Measurements from ENCODE around the gene EFNA2.

The EFNA2 gene

DNA sequence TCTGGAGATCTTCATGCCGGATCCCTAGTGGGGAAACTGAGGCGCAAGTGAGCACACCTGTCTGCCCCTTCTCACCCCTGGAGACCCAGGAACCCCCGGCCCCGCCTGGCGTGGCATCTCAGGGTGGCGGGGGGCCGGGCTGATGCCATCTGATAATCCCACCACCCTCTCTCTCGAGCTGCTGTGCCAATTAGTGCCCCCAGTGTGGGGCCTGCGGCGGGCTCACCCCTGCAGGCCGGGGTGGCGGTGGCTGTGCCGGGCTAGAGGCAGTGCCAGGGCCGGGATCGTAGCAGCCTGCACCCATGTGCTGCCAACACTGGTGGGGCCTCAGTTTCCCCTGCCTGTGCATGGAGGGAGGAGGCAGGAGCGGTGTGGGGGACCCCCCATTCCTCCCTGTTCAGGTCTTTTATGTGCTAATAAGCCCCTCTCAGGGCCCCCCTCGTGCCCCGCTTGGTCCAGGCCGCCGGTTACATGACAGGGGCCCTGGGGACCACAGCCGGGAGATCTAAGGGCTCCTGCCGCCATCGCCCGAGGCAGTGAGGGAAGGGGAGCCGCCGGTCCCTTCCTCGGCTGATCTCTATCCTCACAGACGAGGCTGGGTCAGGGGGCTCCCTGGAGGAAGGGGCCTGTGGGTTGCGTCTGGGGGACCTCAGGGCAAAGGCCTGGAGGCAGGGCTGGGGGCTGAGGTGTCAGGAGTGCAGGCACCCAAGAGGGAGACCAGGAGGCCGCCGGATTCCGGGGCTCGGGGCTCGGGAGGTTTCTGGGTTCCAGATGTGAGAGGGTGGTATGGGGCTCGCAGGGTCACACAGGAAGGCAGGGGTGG, 8.3 kb downstream of the EFNA2 start:
- H3K27ac ChIP-seq (ENCODE audit: low read length): no peak overlapping the region
- no peaks in the 10 kb centered on the region for H3K27me3 ChIP-seq (ENCODE audit: control insufficient read depth, insufficient read depth, low read length)
- no peaks in the 10 kb centered on the region for H3K9me3 ChIP-seq (ENCODE audit: control insufficient read depth, insufficient read depth, low read length)
- WGBS (ENCODE audit: insufficient coverage, insufficient read length): no CpG with 5 or more reads among the region's 35 CpGs
- no peak overlapping the region for H3K4me3 ChIP-seq (ENCODE audit: low read length)
- no peak for DNase-seq (ENCODE audit: low read depth, low spot score)
- no peaks in the 10 kb centered on the region for H3K4me1 ChIP-seq (ENCODE audit: control insufficient read depth, insufficient read depth, low read length)
- no peaks in the 10 kb centered on the region for H3K36me3 ChIP-seq (ENCODE audit: control insufficient read depth, insufficient read depth, low read length)

DNA sequence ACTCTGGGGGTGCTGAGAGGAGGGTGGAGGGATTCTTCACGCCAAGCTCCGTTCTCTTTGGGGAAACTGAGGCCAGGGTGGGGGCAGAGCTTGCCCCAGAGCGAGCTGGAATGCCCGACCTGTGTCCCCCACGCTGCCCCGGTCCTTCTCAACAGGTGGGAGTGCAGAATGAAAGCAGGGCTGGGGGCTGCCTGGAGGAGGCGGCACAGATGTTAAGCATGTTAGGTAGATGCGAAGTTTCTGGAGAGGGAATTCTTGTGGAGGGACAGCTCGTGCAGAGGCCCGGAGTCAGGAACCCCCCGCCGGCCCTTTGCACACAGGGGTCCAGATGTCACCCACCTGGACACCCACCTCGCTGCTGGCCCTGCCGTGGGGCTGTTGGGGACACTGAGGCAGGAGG, 9.0 kb downstream of the EFNA2 start:
- Histone ChIP-seq H3K4me1 (ENCODE audit: control insufficient read depth, insufficient read depth, low read length) (no peaks in the 10 kb centered on the region), H3K27me3 (ENCODE audit: control insufficient read depth, insufficient read depth, low read length) (no peaks in the 10 kb centered on the region), H3K9me3 (ENCODE audit: control insufficient read depth, insufficient read depth, low read length) (no peaks in the 10 kb centered on the region), H3K27ac (ENCODE audit: low read length) (no peak overlapping the region), H3K36me3 (ENCODE audit: control insufficient read depth, insufficient read depth, low read length) (no peaks in the 10 kb centered on the region), H3K4me3 (ENCODE audit: low read length) (no peak overlapping the region)
- no peak for DNase-seq (ENCODE audit: low read depth, low spot score)
- WGBS (ENCODE audit: insufficient coverage, insufficient read length): no CpG with 5 or more reads among the region's 14 CpGs

DNA sequence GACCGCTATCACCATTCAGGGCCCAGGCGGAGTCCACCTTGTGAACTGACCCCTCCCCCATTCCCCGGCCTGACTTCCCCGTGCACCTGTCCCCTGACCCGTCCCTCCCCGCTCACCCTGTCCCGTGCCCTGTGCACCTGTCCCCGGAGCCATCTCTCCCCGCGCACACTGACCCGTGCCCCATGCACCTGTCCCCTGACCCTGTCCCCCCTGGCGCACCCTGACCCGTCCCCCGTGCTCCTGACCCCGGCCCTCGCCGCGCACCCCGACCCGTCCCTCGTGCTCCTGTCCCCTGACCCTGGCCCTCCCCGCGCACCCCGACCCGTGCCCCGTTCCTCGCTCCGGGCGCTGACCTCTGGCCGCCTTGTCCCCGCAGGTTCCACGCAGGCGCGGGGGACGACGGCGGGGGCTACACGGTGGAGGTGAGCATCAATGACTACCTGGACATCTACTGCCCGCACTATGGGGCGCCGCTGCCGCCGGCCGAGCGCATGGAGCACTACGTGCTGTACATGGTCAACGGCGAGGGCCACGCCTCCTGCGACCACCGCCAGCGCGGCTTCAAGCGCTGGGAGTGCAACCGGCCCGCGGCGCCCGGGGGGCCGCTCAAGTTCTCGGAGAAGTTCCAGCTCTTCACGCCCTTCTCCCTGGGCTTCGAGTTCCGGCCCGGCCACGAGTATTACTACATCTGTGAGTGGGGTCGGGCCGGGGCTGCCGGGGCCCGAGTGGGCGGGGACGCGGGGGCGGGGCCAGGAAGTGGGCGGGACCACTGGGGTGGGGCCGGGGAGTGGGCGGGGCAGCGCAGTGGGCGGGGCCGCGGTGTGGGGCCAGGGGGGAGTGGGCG, 9.7 kb downstream of the EFNA2 start:
- no peaks in the 10 kb centered on the region for H3K27me3 ChIP-seq (ENCODE audit: control insufficient read depth, insufficient read depth, low read length)
- H3K27ac ChIP-seq (ENCODE audit: low read length): no peak overlapping the region
- no peak for DNase-seq (ENCODE audit: low read depth, low spot score)
- H3K4me1 ChIP-seq (ENCODE audit: control insufficient read depth, insufficient read depth, low read length): no peaks in the 10 kb centered on the region
- no CpG with 5 or more reads among the region's 82 CpGs for WGBS (ENCODE audit: insufficient coverage, insufficient read length)
- no peaks in the 10 kb centered on the region for H3K36me3 ChIP-seq (ENCODE audit: control insufficient read depth, insufficient read depth, low read length)
- H3K9me3 ChIP-seq (ENCODE audit: control insufficient read depth, insufficient read depth, low read length): no peaks in the 10 kb centered on the region
- peak overlapping the region; percentile 32; the same call in 1 of the 2 replicates for H3K4me3 ChIP-seq (ENCODE audit: low read length)

DNA sequence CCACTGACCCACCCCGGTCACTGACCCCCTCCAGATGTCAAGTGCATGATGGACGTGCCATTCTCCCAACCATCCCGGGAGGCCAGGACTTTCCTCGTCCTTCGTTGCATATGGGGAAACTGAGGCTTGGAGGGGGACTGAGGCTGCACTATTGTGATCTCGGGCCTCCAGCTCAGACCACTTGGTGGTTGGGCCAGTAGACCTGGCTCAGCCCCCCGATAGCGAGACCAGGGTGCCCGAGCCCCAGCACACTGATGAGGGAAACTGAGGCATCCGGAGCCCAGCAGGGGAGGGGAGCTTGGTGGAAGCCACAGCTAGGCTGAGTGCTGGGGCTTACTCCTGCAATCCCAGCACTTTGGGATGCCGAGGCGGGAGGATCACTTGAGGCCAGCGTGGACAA, 10.4 kb downstream of the EFNA2 start:
- DNase-seq (ENCODE audit: low read depth, low spot score): no peak
- no peaks in the 10 kb centered on the region for H3K4me1 ChIP-seq (ENCODE audit: control insufficient read depth, insufficient read depth, low read length)
- no peak overlapping the region for H3K27ac ChIP-seq (ENCODE audit: low read length)
- H3K36me3 ChIP-seq (ENCODE audit: control insufficient read depth, insufficient read depth, low read length): no peaks in the 10 kb centered on the region
- H3K4me3 ChIP-seq (ENCODE audit: low read length): no peak overlapping the region
- no CpG with 5 or more reads among the region's 13 CpGs for WGBS (ENCODE audit: insufficient coverage, insufficient read length)
- H3K27me3 ChIP-seq (ENCODE audit: control insufficient read depth, insufficient read depth, low read length): no peaks in the 10 kb centered on the region
- H3K9me3 ChIP-seq (ENCODE audit: control insufficient read depth, insufficient read depth, low read length): no peaks in the 10 kb centered on the region

DNA sequence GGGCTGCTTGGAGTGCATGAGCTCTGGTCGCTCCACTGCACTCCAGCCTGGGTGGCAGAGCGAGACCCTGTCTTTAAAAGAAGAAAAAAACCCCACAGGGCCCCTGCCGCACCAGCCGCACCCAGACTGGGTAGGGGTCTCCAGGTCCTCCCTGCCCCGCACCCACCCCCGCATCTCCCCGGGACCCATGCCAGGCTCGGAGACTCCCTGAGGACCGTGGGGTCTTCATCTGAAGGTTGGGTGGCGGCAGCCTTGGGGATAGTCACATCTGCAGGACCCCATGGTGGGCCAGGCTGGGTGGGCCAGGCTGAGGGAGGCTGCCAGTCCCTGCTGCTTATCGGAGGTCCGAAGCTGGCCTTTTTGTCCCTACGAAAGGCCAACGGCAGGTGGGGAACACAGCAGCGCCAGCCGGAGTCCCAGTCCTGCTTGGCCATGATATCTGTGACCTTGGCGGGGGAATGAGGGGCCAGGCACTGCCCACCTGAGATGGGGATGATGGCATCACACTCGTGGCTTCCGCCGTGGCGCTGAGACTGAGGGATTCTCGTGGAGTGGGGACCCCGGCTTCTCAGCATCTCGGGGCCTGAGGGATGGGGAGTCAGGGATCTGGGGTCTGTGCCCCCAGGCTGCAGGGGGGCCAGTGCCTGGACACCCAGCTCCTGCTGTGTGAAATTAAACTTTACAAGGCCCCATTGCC, 11.1 kb downstream of the EFNA2 start:
- Histone ChIP-seq H3K27ac (ENCODE audit: low read length) (no peak overlapping the region), H3K9me3 (ENCODE audit: control insufficient read depth, insufficient read depth, low read length) (no peaks in the 10 kb centered on the region), H3K4me3 (ENCODE audit: low read length) (no peak overlapping the region), H3K36me3 (ENCODE audit: control insufficient read depth, insufficient read depth, low read length) (no peaks in the 10 kb centered on the region), H3K27me3 (ENCODE audit: control insufficient read depth, insufficient read depth, low read length) (no peaks in the 10 kb centered on the region), H3K4me1 (ENCODE audit: control insufficient read depth, insufficient read depth, low read length) (no peaks in the 10 kb centered on the region)
- DNase-seq (ENCODE audit: low read depth, low spot score): no peak
- WGBS (ENCODE audit: insufficient coverage, insufficient read length): no CpG with 5 or more reads among the region's 24 CpGs

DNA sequence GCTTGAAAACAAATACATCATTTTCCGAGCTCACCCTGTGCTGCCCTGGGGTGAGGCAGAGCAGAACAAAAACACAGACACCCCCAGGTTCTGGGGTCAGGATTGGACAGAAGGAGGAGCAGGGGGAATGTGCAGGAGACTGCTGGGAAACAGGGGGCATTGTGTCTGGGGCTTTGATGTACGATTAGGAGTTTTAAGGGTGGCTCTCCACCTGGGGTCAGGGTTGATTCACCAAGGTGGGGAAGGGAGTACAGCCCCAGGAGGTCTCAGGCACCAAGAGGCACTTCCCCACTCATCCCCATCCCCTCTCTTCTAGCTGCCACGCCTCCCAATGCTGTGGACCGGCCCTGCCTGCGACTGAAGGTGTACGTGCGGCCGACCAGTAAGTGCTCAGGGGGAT, 12.6 kb downstream of the EFNA2 start:
- Histone ChIP-seq H3K27ac (ENCODE audit: low read length) (no peak overlapping the region), H3K9me3 (ENCODE audit: control insufficient read depth, insufficient read depth, low read length) (no peaks in the 10 kb centered on the region), H3K36me3 (ENCODE audit: control insufficient read depth, insufficient read depth, low read length) (no peaks in the 10 kb centered on the region), H3K27me3 (ENCODE audit: control insufficient read depth, insufficient read depth, low read length) (no peaks in the 10 kb centered on the region), H3K4me1 (ENCODE audit: control insufficient read depth, insufficient read depth, low read length) (no peaks in the 10 kb centered on the region), H3K4me3 (ENCODE audit: low read length) (no peak overlapping the region)
- no CpG with 5 or more reads among the region's 8 CpGs for WGBS (ENCODE audit: insufficient coverage, insufficient read length)
- DNase-seq (ENCODE audit: low read depth, low spot score): no peak

DNA sequence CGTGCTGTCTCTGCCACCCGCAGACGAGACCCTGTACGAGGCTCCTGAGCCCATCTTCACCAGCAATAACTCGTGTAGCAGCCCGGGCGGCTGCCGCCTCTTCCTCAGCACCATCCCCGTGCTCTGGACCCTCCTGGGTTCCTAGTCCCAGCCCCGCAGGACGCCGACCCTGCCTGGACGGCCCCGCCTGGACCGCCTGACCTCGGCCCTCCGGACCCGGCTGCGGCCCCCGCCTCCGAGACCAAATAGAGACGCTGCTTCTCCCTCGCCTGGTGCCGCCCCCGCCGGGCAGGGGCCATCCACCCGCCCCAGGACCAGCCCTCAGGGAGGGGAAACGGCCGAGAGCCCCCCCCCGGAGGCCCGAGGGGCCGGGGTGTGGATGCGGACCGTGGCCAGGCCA, 14.1 kb downstream of the EFNA2 start:
- H3K27me3 ChIP-seq (ENCODE audit: control insufficient read depth, insufficient read depth, low read length): no peaks in the 10 kb centered on the region
- no CpG with 5 or more reads among the region's 34 CpGs for WGBS (ENCODE audit: insufficient coverage, insufficient read length)
- H3K36me3 ChIP-seq (ENCODE audit: control insufficient read depth, insufficient read depth, low read length): no peaks in the 10 kb centered on the region
- no peaks in the 10 kb centered on the region for H3K4me1 ChIP-seq (ENCODE audit: control insufficient read depth, insufficient read depth, low read length)
- no peak overlapping the region for H3K27ac ChIP-seq (ENCODE audit: low read length)
- no peak for DNase-seq (ENCODE audit: low read depth, low spot score)
- H3K9me3 ChIP-seq (ENCODE audit: control insufficient read depth, insufficient read depth, low read length): no peaks in the 10 kb centered on the region
- H3K4me3 ChIP-seq (ENCODE audit: low read length): no peak overlapping the region

DNA sequence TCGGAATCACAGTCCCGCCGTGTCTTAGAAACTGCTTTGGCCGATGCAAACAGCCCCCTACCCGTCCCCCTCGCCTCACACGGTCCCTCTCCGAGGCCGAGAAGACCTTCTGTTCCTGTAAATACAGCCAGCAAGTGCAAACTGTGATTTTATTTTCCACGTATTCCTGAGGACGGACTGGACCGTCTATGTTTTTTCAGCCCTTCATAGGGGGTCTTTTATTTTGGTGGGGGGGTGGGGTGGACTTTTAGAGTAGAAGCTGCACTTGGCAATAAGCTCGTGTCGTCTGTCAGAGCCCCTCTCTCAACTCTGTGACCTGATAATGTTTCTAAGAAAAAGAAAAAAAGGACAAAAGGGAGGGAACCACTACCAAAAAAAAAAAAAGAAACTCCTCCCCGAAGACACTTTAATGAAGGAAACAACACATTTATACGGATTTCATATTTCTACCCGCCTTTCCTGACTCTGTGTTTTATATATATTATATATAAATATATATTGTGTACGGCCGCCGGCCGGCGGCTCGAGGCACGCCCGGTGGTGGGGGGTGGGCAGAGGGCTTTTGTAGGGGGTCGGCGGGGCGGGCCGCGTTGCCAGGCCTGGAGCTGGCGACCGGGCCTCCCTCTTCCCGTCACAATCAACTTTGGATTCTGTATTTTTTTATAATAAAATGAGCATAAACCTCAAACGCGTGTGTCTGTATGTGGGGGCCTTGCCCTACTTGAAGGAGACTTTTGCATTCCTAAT, 15.2 kb downstream of the EFNA2 start:
- no peaks in the 10 kb centered on the region for H3K9me3 ChIP-seq (ENCODE audit: control insufficient read depth, insufficient read depth, low read length)
- H3K4me1 ChIP-seq (ENCODE audit: control insufficient read depth, insufficient read depth, low read length): no peaks in the 10 kb centered on the region
- H3K27me3 ChIP-seq (ENCODE audit: control insufficient read depth, insufficient read depth, low read length): no peaks in the 10 kb centered on the region
- no peak overlapping the region for H3K27ac ChIP-seq (ENCODE audit: low read length)
- no peak overlapping the region for H3K4me3 ChIP-seq (ENCODE audit: low read length)
- WGBS (ENCODE audit: insufficient coverage, insufficient read length): no CpG with 5 or more reads among the region's 35 CpGs
- DNase-seq (ENCODE audit: low read depth, low spot score): no peak
- H3K36me3 ChIP-seq (ENCODE audit: control insufficient read depth, insufficient read depth, low read length): no peaks in the 10 kb centered on the region

DNA sequence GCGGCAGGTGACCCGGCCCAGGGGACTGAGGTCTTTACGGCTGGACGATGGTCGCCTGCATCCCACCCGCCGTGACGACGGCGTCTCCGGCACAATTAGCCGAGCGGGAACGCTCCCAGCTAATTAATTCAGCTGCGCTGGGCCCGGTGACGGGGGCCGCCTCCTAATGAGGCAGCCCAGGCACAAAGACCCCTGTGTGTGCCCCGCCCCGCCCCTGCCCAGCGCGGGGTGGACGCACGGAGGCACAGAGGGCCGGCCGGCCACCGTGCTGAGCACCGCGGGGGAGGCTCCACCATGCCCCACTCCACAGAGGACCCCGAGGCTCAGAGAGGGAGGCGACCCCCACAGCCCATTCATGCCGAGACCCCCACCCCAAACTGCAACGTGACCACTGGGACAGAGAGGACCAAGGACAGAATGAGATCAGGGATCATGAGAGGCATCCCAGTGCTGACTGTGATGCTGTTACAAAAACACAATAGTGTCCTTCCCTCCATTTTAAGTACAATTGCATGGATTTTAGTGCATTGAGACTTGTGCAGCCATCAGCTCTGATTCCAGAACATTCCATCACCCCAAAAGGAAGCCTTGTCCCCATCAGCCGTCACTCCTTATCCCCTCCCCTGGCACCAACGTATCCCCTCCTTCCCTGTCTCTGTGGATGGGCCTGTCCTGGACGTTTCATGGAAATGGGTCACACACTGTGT, 17.0 kb downstream of the EFNA2 start:
- Histone ChIP-seq H3K27me3 (ENCODE audit: control insufficient read depth, insufficient read depth, low read length) (no peaks in the 10 kb centered on the region), H3K4me3 (ENCODE audit: low read length) (no peak overlapping the region), H3K36me3 (ENCODE audit: control insufficient read depth, insufficient read depth, low read length) (no peaks in the 10 kb centered on the region), H3K9me3 (ENCODE audit: control insufficient read depth, insufficient read depth, low read length) (no peaks in the 10 kb centered on the region), H3K4me1 (ENCODE audit: control insufficient read depth, insufficient read depth, low read length) (no peaks in the 10 kb centered on the region), H3K27ac (ENCODE audit: low read length) (no peak overlapping the region)
- WGBS (ENCODE audit: insufficient coverage, insufficient read length): no CpG with 5 or more reads among the region's 36 CpGs
- DNase-seq (ENCODE audit: low read depth, low spot score): no peak
